RWPE2 (cell line): ENCODE results near the gene SCGB1A1.

ENCODE experiments used
- ATAC-seq: fragments of 200-7000 bp; cut with Tn5 transposase; 3 replicates; pipeline ENCODE4 v1.9.1; 2021; ENCODE audit warnings: low read depth
- DNase-seq: peaks from one replicate; pipeline ENCODE4 v3.0.0-alpha.2; 2020; ENCODE audit warnings: low spot score
- H3K27ac ChIP-seq: fragments of 450-650 bp; 2 replicates; pipeline ENCODE4 v1.5.1; 2017; ENCODE audit warnings: mild to moderate bottlenecking; ENCODE audit not compliant: poor library complexity, severe bottlenecking
- H3K27me3 ChIP-seq: fragments of 250-450 bp; sonication (Bioruptor Pico); 2 replicates; pipeline ENCODE4 v1.5.1; 2021; ENCODE audit warnings: mild to moderate bottlenecking, moderate library complexity; ENCODE audit not compliant: insufficient read depth, poor library complexity, severe bottlenecking
- H3K36me3 ChIP-seq: fragments of 250-450 bp; sonication (Bioruptor Pico); 2 replicates; pipeline ENCODE4 v1.5.1; 2020; ENCODE audit warnings: low read depth, mild to moderate bottlenecking, moderate library complexity
- H3K4me1 ChIP-seq: fragments of 250-450 bp; sonication (Bioruptor Pico); 2 replicates; pipeline ENCODE4 v1.5.1; 2021; ENCODE audit warnings: mild to moderate bottlenecking, moderate library complexity; ENCODE audit not compliant: insufficient read depth, poor library complexity, severe bottlenecking
- H3K4me3 ChIP-seq: fragments of 250-450 bp; sonication (Bioruptor Pico); 2 replicates; pipeline ENCODE4 v1.5.1; 2021; ENCODE audit warnings: mild to moderate bottlenecking, moderate library complexity; ENCODE audit not compliant: severe bottlenecking
- H3K9me3 ChIP-seq: fragments of 250-450 bp; sonication (Bioruptor Pico); 2 replicates; pipeline ENCODE4 v1.5.1; 2021; ENCODE audit warnings: mild to moderate bottlenecking, moderate library complexity; ENCODE audit not compliant: severe bottlenecking
- TF ChIP-seq, protein P1 (sequence below): fragments of 450-650 bp; IDR thresholded peaks from one replicate; pipeline ENCODE4 v1.5.1; 2017; ENCODE audit warnings: mild to moderate bottlenecking, moderate library complexity; ENCODE audit not compliant: poor library complexity, severe bottlenecking

SCGB1A1 gene

GRCh38 chr11:62387381-62387780 is 31.5 kb upstream of the SCGB1A1 start:
- H3K9me3 ChIP-seq, result no peaks in the 10 kb centered on the region
- H3K4me1 ChIP-seq, result no peaks in the 10 kb centered on the region
- H3K36me3 ChIP-seq, result no peaks in the 10 kb centered on the region
- no peak for ATAC-seq
- H3K4me3 ChIP-seq, result no peak overlapping the region
- TF ChIP-seq, protein P1, sequence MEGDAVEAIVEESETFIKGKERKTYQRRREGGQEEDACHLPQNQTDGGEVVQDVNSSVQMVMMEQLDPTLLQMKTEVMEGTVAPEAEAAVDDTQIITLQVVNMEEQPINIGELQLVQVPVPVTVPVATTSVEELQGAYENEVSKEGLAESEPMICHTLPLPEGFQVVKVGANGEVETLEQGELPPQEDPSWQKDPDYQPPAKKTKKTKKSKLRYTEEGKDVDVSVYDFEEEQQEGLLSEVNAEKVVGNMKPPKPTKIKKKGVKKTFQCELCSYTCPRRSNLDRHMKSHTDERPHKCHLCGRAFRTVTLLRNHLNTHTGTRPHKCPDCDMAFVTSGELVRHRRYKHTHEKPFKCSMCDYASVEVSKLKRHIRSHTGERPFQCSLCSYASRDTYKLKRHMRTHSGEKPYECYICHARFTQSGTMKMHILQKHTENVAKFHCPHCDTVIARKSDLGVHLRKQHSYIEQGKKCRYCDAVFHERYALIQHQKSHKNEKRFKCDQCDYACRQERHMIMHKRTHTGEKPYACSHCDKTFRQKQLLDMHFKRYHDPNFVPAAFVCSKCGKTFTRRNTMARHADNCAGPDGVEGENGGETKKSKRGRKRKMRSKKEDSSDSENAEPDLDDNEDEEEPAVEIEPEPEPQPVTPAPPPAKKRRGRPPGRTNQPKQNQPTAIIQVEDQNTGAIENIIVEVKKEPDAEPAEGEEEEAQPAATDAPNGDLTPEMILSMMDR, result no peak
- no peaks in the 10 kb centered on the region for H3K27me3 ChIP-seq
- H3K27ac ChIP-seq, result no peak overlapping the region
- DNase-seq, result no peak

GRCh38 chr11:62388999-62389398 is 29.8 kb upstream of the SCGB1A1 start:
- no peaks in the 10 kb centered on the region for H3K9me3 ChIP-seq
- H3K27me3 ChIP-seq, result no peaks in the 10 kb centered on the region
- H3K4me3 ChIP-seq, result no peak overlapping the region
- no peak overlapping the region for H3K27ac ChIP-seq
- TF ChIP-seq, protein P1, result no peak
- H3K4me1 ChIP-seq, result peaks cover 5% of the 10 kb centered on the region
- no peaks in the 10 kb centered on the region for H3K36me3 ChIP-seq
- DNase-seq (no peak), ATAC-seq (no peak)

DNA sequence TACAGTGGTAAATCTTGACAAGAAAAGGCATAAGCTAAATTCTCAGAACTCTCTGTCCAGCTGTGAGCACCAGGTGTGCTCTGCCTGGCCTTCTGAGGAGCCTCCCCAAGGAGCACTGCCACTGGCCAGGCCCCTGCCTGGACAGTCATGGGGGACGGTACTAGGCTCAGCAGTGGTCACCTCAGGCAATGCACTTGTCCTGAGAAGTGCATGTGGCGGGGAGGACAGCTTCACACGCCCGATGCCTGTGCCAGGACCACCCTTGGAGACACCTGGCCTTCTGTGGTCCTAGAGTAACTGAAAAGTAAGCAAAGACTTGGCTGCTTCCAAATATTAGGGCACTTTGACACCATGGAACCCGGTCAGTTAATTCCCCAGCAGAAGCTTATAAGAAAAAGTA is 28.6 kb upstream of the SCGB1A1 start:
- DNase-seq, result no peak

GRCh38 chr11:62390722-62391121 is 28.1 kb upstream of the SCGB1A1 start:
- no peak for DNase-seq
- Histone ChIP-seq H3K4me1 (peaks cover 9% of the 10 kb centered on the region), H3K27ac (no peak overlapping the region), H3K36me3 (no peaks in the 10 kb centered on the region), H3K9me3 (no peaks in the 10 kb centered on the region), H3K27me3 (no peaks in the 10 kb centered on the region), H3K4me3 (no peak overlapping the region)
- no peak for ATAC-seq
- TF ChIP-seq, protein P1, result no peak

More for the DNA sequence above, 28.6 kb upstream of the SCGB1A1 start:
- Histone ChIP-seq H3K27me3 (no peaks in the 10 kb centered on the region), H3K36me3 (no peaks in the 10 kb centered on the region), H3K9me3 (no peaks in the 10 kb centered on the region), H3K27ac (no peak overlapping the region), H3K4me3 (no peak overlapping the region), H3K4me1 (peaks cover 6% of the 10 kb centered on the region)
- ATAC-seq, result no peak
- TF ChIP-seq, protein P1, result no peak

GRCh38 chr11:62391642-62392425 is 27.0 kb upstream of the SCGB1A1 start:
- no peaks in the 10 kb centered on the region for H3K9me3 ChIP-seq
- H3K27me3 ChIP-seq, result no peaks in the 10 kb centered on the region
- TF ChIP-seq, protein P1, result no peak
- H3K27ac ChIP-seq, result no peak overlapping the region
- ATAC-seq (no peak), DNase-seq (no peak)
- H3K4me3 ChIP-seq, result no peak overlapping the region
- H3K4me1 ChIP-seq, result peaks cover 9% of the 10 kb centered on the region
- no peaks in the 10 kb centered on the region for H3K36me3 ChIP-seq
